Endothelial cell of umbilical vein (primary cell): ENCODE measurements around the gene SH3BP1. TPM values are rescaled to one million over a fixed set of nuclear protein-coding genes. Genes with fewer than 3 reads are reported as not detected.

Source experiments
- BruUV-seq: library from RNA; stranded (reverse); fragments of 400-500 nt; replicated peaks from 2 replicates; lab custom pipeline; 2021; lab: Mats Ljungman, UMichigan
- CTCF ChIA-PET: fragments of 300-600, 350-600 bp; sonication (Branson Sonifier 250); formaldehyde crosslinking; loops from one replicate; lab custom pipeline; 2021; ENCODE audit warnings: antibody characterized with exemption, inconsistent platforms; lab: Charles Lee
- POLR2A ChIA-PET: fragments of 300-600, 350-600 bp; sonication (Branson Sonifier 250); formaldehyde crosslinking; loops from one replicate; lab custom pipeline; 2021; ENCODE audit warnings: antibody characterized with exemption, inconsistent platforms; lab: Charles Lee
- DNase-seq: peaks from one replicate; pipeline ENCODE4 v3.0.0-alpha.2; 2011; ENCODE audit warnings: low read depth, low spot score
- FAIRE-seq: peaks from 2 replicates; lab custom pipeline; 2011; peaks lifted over from hg19 to GRCh38; lab: Jason Lieb, UNC
- H2AFZ ChIP-seq: 2 replicates; pipeline ENCODE4 v1.6.0; 2012; ENCODE audit warnings: low read depth, low read length, control low read depth, inconsistent platforms
- H3K27ac ChIP-seq: 2 replicates; pipeline ENCODE4 v1.5.1; 2011; ENCODE audit warnings: low read depth, mild to moderate bottlenecking, control low read depth, low read length, moderate library complexity; ENCODE audit not compliant: insufficient read depth
- H3K27me3 ChIP-seq, 2 experiments: 2 replicates each; pipeline versions ENCODE4 v1.6.0 to v1.6.1; 2011; ENCODE audit warnings: low read length in 2 of 2, mixed read lengths in 1 of 2; ENCODE audit not compliant: control insufficient read depth in 2 of 2, insufficient read depth in 2 of 2
- H3K36me3 ChIP-seq, 2 experiments: 2 replicates in 1 of 2; 3 replicates in 1 of 2; pipeline ENCODE4 v1.5.1; 2011; ENCODE audit warnings: low read length in 2 of 2, mild to moderate bottlenecking in 1 of 2, moderate library complexity in 1 of 2; ENCODE audit not compliant: control insufficient read depth in 2 of 2, insufficient read depth in 2 of 2; ENCODE audit errors: extremely low read depth in 1 of 2
- H3K4me1 ChIP-seq: 3 replicates; pipeline ENCODE4 v1.5.1; 2011; ENCODE audit warnings: mild to moderate bottlenecking, low read length; ENCODE audit not compliant: control insufficient read depth, insufficient read depth; ENCODE audit errors: extremely low read depth
- H3K4me2 ChIP-seq: 2 replicates; pipeline ENCODE4 v1.6.1; 2011; ENCODE audit warnings: low read length, control low read depth, mixed read lengths; ENCODE audit not compliant: insufficient read depth
- H3K4me3 ChIP-seq, 3 experiments: fragments of 200-600 bp in 1 of 3; sonication (generic), shearing (Covaris generic) in 1 of 3; replicated peaks in 1 of 3; 2 replicates each; pipeline ENCODE4 v1.5.1; 2011 to 2016; ENCODE audit warnings: control low read depth in 3 of 3, low read length in 3 of 3, mild to moderate bottlenecking in 2 of 3, inconsistent platforms in 1 of 3, low read depth in 1 of 3, moderate library complexity in 1 of 3; ENCODE audit not compliant: insufficient read depth in 1 of 3
- H3K79me2 ChIP-seq: 2 replicates; pipeline ENCODE4 v1.6.0; 2012; ENCODE audit warnings: low read length, inconsistent platforms; ENCODE audit not compliant: control insufficient read depth, insufficient read depth
- H3K9ac ChIP-seq: replicated peaks from 2 replicates; pipeline ENCODE3; 2011; ENCODE audit warnings: low read length, control low read depth; ENCODE audit not compliant: insufficient read depth; ENCODE audit errors: extremely low read depth
- H3K9me1 ChIP-seq: replicated peaks from 3 replicates; pipeline ENCODE4 v1.6.0; 2011; ENCODE audit warnings: mild to moderate bottlenecking, low read length; ENCODE audit not compliant: control insufficient read depth, insufficient read depth; ENCODE audit errors: extremely low read depth
- H3K9me3 ChIP-seq: replicated peaks from 2 replicates; pipeline ENCODE4 v1.5.1; 2012; ENCODE audit warnings: low read length, inconsistent platforms; ENCODE audit not compliant: control insufficient read depth, insufficient read depth
- H4K20me1 ChIP-seq: replicated peaks from 2 replicates; pipeline ENCODE3; 2011; ENCODE audit warnings: mild to moderate bottlenecking, low read length; ENCODE audit not compliant: control insufficient read depth, insufficient read depth; ENCODE audit errors: extremely low read depth
- EZH2 ChIP-seq: IDR thresholded peaks from 2 replicates; pipeline ENCODE4 v1.6.1; 2012; ENCODE audit warnings: borderline replicate concordance, low read depth, mild to moderate bottlenecking, moderate library complexity, low read length, inconsistent platforms; ENCODE audit not compliant: severe bottlenecking
- FOS ChIP-seq: IDR thresholded peaks from 2 replicates; pipeline ENCODE4 v1.6.1; 2011; ENCODE audit warnings: mild to moderate bottlenecking, low read length, moderate library complexity, borderline replicate concordance; ENCODE audit not compliant: insufficient read depth
- GATA2 ChIP-seq: IDR thresholded peaks from 2 replicates; pipeline ENCODE4 v1.7.0; 2011; ENCODE audit warnings: low read depth, mild to moderate bottlenecking, moderate library complexity, mixed read lengths, low read length; ENCODE audit not compliant: insufficient read length, insufficient read depth
- JUN ChIP-seq: IDR thresholded peaks from 2 replicates; pipeline ENCODE4 v1.6.1; 2011; ENCODE audit warnings: borderline replicate concordance, low read depth; ENCODE audit not compliant: insufficient read length, insufficient read depth
- MYC ChIP-seq: IDR thresholded peaks from one replicate; pipeline ENCODE4 v1.6.1; 2011; ENCODE audit warnings: mild to moderate bottlenecking, low read depth, low read length
- POLR2A ChIP-seq: IDR thresholded peaks from 2 replicates; pipeline ENCODE4 v1.6.1; 2012; ENCODE audit warnings: low read depth, mild to moderate bottlenecking, control low read depth, low read length
- POLR2AphosphoS5 ChIP-seq: IDR thresholded peaks from 2 replicates; pipeline ENCODE4 v1.6.1; 2012; ENCODE audit warnings: low read depth, mild to moderate bottlenecking, control low read depth, low read length, moderate library complexity; ENCODE audit not compliant: insufficient read depth
- dilution Hi-C: fragments of 300-500 bp; cut with MboI; formaldehyde crosslinking; loops from one replicate; pipeline ENCODE4 v1.15.0; 2019; ENCODE audit warnings: low sequenced_read_pairs; ENCODE audit not compliant: extremely low pct_ligation_motif_present
- intact Hi-C: fragments of 100-400 bp; cut with micrococcal nuclease; formaldehyde crosslinking; loops from one replicate; pipeline ENCODE4 v1.10.0; 2022
- polyA plus RNA-seq, 4 experiments: library from polyadenylated mRNA; depleted of rRNA in 3 of 4; stranded (reverse) in 3 of 4; unstranded in 1 of 4; fragments of >200 nt; gene quantifications; 2 replicates each; pipeline versions ENCODE4 v1.2.1 to v1.2.3, GENCODE V29; 2011 to 2012; ENCODE audit warnings: missing spikeins in 1 of 4
- total RNA-seq: library from RNA; stranded (reverse); gene quantifications from 2 replicates; pipeline ENCODE4 v1.2.3, GENCODE V29; 2021
- TF ChIP-seq, protein P1 (sequence below), 2 donors: IDR thresholded peaks; 1 replicate in 1 of 2; 2 replicates in 1 of 2; pipeline ENCODE4 v1.5.1; 2011; ENCODE audit warnings: low read length in 2 of 2, mild to moderate bottlenecking in 2 of 2, moderate library complexity in 2 of 2, control low read depth in 1 of 2, inconsistent platforms in 1 of 2, low read depth in 1 of 2; ENCODE audit not compliant: insufficient read depth in 1 of 2; ENCODE audit errors: extremely low read depth in 1 of 2
- TF ChIP-seq, protein P2 (sequence below): IDR thresholded peaks from 2 replicates; pipeline ENCODE4 v1.6.1; 2011; ENCODE audit not compliant: insufficient read depth, insufficient read length

SH3BP1 gene
- total and polyA plus RNA-seq, 2 donors (not counting 3 experiments of a cell fraction or from before 2014, with no cell fraction given) = 2.3 to 4.3 TPM

DNA sequence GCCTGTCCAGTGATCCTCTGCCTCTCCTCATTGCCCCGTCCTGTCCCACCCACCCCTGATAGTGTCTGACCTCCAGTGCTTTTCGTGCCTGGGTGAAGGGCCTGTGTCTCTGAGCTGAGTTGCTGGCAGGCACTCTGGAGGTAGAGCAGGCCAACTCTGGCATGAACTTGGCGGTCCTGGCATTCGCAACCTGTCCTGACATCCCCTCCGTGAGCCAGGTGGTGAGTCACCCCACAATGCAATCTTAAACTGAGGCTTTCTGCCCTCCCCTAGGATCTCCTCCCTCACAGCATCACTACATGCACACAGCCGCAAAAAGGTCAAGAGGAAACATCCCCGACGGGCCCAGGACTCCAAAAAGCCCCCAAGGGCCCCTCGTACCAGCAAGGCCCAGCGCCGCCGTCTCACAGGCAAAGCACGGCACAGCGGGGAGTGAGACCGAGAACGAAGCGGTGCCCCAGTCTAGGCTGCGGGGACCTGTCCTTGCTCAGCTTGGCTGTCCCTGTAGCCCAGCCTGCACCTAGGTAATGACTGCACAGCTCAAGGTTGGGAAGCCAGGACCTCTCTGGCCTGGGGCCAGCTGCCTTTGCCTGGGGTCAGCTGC is 51.5 kb downstream of the SH3BP1 start:
- Histone ChIP-seq H2AFZ (no peak overlapping the region), H3K9me1 (no peaks in the 10 kb centered on the region)

More for the DNA sequence above, 51.5 kb downstream of the SH3BP1 start:
- H3K9ac ChIP-seq = no peak overlapping the region
- DNase-seq = no peak
- H4K20me1 ChIP-seq = no peaks in the 10 kb centered on the region
- H3K9me3 ChIP-seq = no peaks in the 10 kb centered on the region
- no peak overlapping the region for H3K4me2 ChIP-seq
- H3K4me3 ChIP-seq = no peak overlapping the region
- peaks cover 5% of the 10 kb centered on the region for H3K4me1 ChIP-seq
- TF ChIP-seq FOS = no peak
- TF ChIP-seq EZH2 = no peak
- no peak for TF ChIP-seq MYC
- no peak for TF ChIP-seq POLR2AphosphoS5
- no peak for TF ChIP-seq POLR2A
- TF ChIP-seq, protein P1, sequence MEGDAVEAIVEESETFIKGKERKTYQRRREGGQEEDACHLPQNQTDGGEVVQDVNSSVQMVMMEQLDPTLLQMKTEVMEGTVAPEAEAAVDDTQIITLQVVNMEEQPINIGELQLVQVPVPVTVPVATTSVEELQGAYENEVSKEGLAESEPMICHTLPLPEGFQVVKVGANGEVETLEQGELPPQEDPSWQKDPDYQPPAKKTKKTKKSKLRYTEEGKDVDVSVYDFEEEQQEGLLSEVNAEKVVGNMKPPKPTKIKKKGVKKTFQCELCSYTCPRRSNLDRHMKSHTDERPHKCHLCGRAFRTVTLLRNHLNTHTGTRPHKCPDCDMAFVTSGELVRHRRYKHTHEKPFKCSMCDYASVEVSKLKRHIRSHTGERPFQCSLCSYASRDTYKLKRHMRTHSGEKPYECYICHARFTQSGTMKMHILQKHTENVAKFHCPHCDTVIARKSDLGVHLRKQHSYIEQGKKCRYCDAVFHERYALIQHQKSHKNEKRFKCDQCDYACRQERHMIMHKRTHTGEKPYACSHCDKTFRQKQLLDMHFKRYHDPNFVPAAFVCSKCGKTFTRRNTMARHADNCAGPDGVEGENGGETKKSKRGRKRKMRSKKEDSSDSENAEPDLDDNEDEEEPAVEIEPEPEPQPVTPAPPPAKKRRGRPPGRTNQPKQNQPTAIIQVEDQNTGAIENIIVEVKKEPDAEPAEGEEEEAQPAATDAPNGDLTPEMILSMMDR (IDR thresholded peaks at IDR 0.05; ENCODE audit: extremely low read depth in 1 of 2, insufficient read depth in 1 of 2, low read depth in 1 of 2, low read length in 2 of 2) = no peak
- no peak for TF ChIP-seq JUN
- TF ChIP-seq, protein P2, sequence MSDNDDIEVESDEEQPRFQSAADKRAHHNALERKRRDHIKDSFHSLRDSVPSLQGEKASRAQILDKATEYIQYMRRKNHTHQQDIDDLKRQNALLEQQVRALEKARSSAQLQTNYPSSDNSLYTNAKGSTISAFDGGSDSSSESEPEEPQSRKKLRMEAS = no peak
- TF ChIP-seq GATA2 = no peak
- H3K27ac ChIP-seq = no peak overlapping the region
- ChIA-PET POLR2A (no interaction called here), CTCF (no interaction called here)
- peaks cover 16% of the 10 kb centered on the region for H3K79me2 ChIP-seq
- intact Hi-C loops (no loop called here), dilution Hi-C loops (no loop called here)
- no peaks in the 10 kb centered on the region for H3K27me3 ChIP-seq
- BruUV-seq = no TSS peak
- FAIRE-seq = no peak
- H3K36me3 ChIP-seq = peaks cover 5 to 38% of the 10 kb centered on the region in 2 experiments
